ENCODE measurements around the gene SH3BP2. TPM values are rescaled to one million over a fixed set of nuclear protein-coding genes. Genes with fewer than 3 reads are reported as not detected.

The SH3BP2 gene
- total and polyA plus RNA-seq, 7 donors, result 18.4 to 82.4 (median 29.9) TPM

- TF ChIP-seq EP300 (IDR thresholded peaks at IDR 0.05) (no peak), POLR2A (IDR thresholded peaks at IDR 0.05) (no peak), POLR2AphosphoS5 (IDR thresholded peaks at IDR 0.05) (no peak)
- TF ChIP-seq, protein P1, sequence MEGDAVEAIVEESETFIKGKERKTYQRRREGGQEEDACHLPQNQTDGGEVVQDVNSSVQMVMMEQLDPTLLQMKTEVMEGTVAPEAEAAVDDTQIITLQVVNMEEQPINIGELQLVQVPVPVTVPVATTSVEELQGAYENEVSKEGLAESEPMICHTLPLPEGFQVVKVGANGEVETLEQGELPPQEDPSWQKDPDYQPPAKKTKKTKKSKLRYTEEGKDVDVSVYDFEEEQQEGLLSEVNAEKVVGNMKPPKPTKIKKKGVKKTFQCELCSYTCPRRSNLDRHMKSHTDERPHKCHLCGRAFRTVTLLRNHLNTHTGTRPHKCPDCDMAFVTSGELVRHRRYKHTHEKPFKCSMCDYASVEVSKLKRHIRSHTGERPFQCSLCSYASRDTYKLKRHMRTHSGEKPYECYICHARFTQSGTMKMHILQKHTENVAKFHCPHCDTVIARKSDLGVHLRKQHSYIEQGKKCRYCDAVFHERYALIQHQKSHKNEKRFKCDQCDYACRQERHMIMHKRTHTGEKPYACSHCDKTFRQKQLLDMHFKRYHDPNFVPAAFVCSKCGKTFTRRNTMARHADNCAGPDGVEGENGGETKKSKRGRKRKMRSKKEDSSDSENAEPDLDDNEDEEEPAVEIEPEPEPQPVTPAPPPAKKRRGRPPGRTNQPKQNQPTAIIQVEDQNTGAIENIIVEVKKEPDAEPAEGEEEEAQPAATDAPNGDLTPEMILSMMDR (IDR thresholded peaks at IDR 0.05), result no peak
- H3K4me1 ChIP-seq, result peaks cover 0 to 22% (median 14%) of the 10 kb centered on the region in 4 donors
- H3K27me3 ChIP-seq, result no peaks in the 10 kb centered on the region
- H3K36me3 ChIP-seq, result peaks cover 0 to 17% (median 0%) of the 10 kb centered on the region in 4 donors
- no peak for DNase-seq
- H3K27ac ChIP-seq, result peak overlapping the region in 3 of 4 donors; percentile 41 to 61 (median 56)
- intact Hi-C loops (cut with DNase I), result no loop called here
- H3K9me3 ChIP-seq, result no peaks in the 10 kb centered on the region
- H3K4me3 ChIP-seq, result peak overlapping the region; percentile 37 to 62 (median 56)
- 1 to 16% methylated on average over 54 of the region's 54 CpGs for WGBS, 2 donors
Observed at GRCh38 chr4:2818351-2818939, 25.6 kb downstream of the SH3BP2 start.

- Histone ChIP-seq H3K4me3 (no peak overlapping the region), H3K4me1 (peaks cover 0 to 22% (median 14%) of the 10 kb centered on the region in 4 donors), H3K36me3 (peaks cover 0 to 28% (median 0%) of the 10 kb centered on the region in 4 donors), H3K27ac (no peak overlapping the region), H3K27me3 (no peaks in the 10 kb centered on the region), H3K9me3 (no peaks in the 10 kb centered on the region)
- DNase-seq, result no peak
- intact Hi-C loops (cut with DNase I), result no loop called here
- TF ChIP-seq POLR2AphosphoS5 (IDR thresholded peaks at IDR 0.05), result no peak
- no peak for TF ChIP-seq POLR2A (IDR thresholded peaks at IDR 0.05)
- TF ChIP-seq, protein P1 (IDR thresholded peaks at IDR 0.05), result no peak
- TF ChIP-seq EP300 (IDR thresholded peaks at IDR 0.05), result no peak
- WGBS, 2 donors, result 83 to 85% methylated on average over 5 of the region's 5 CpGs
Observed at GRCh38 chr4:2819244-2820215, 26.6 kb downstream of the SH3BP2 start.

DNA sequence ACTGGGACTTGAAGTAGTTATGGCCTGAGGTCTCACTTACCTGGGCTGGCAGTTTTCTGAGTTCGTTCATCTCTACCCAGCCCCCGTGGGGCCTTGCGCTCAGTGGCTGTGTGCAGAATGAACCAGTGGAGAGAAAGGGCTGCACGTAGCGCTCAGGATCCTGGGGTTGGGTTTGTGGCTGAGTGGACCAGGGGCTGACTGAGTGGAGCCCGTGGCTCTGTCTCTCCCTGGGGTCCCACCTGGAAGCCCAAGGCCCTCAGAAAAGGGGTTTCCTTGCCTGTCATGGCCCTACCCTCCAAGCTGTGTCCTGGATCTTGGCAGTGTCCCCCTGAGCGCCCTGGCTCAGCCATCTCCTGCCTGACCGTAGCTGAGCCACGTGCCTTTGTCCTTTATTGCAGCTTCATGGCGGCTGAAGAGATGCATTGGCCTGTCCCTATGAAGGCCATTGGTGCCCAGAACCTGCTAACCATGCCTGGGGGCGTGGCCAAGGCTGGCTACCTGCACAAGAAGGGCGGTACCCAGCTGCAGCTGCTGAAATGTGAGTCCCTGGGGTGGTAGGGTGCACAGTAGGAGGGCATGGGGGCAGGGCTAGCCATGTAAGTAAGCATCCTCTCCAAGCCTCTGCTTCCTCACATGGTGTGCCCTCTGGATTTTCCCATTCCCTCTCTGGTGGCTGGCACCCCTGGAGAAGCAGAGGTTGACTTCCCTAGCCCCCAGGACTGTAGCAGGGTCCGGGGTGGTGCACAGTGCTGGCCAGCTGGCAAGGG is 27.5 kb downstream of the SH3BP2 start:
- Histone ChIP-seq H3K27me3 (no peaks in the 10 kb centered on the region), H3K4me1 (peaks cover 0 to 22% (median 14%) of the 10 kb centered on the region in 4 donors)

More for the DNA sequence above, 27.5 kb downstream of the SH3BP2 start:
- H3K9me3 ChIP-seq, result no peaks in the 10 kb centered on the region
- no peak overlapping the region for H3K4me3 ChIP-seq
- intact Hi-C loops (cut with DNase I), result no loop called here
- no peak overlapping the region for H3K27ac ChIP-seq
- H3K36me3 ChIP-seq, result peaks cover 0 to 37% (median 0%) of the 10 kb centered on the region in 4 donors
- DNase-seq, result no peak
- 83 to 87% methylated on average over 13 of the region's 13 CpGs for WGBS, 2 donors
- TF ChIP-seq, protein P1 (IDR thresholded peaks at IDR 0.05), result no peak
- TF ChIP-seq POLR2AphosphoS5 (IDR thresholded peaks at IDR 0.05) (no peak), EP300 (IDR thresholded peaks at IDR 0.05) (no peak), POLR2A (IDR thresholded peaks at IDR 0.05) (no peak)

Data from sigmoid colon (tissue), 7 donors.